ENCODE measurements around the gene MAP2K1. TPM values are rescaled to one million over a fixed set of nuclear protein-coding genes. Genes with fewer than 3 reads are reported as not detected.
A peak's percentile ranks its signal among the peaks of the same experiment; 100 is the strongest.

MAP2K1 gene
- polyA plus RNA-seq, 1 donor (not counting 4 experiments of a cell fraction or from before 2014, with no cell fraction given) = 73.8 TPM

DNA sequence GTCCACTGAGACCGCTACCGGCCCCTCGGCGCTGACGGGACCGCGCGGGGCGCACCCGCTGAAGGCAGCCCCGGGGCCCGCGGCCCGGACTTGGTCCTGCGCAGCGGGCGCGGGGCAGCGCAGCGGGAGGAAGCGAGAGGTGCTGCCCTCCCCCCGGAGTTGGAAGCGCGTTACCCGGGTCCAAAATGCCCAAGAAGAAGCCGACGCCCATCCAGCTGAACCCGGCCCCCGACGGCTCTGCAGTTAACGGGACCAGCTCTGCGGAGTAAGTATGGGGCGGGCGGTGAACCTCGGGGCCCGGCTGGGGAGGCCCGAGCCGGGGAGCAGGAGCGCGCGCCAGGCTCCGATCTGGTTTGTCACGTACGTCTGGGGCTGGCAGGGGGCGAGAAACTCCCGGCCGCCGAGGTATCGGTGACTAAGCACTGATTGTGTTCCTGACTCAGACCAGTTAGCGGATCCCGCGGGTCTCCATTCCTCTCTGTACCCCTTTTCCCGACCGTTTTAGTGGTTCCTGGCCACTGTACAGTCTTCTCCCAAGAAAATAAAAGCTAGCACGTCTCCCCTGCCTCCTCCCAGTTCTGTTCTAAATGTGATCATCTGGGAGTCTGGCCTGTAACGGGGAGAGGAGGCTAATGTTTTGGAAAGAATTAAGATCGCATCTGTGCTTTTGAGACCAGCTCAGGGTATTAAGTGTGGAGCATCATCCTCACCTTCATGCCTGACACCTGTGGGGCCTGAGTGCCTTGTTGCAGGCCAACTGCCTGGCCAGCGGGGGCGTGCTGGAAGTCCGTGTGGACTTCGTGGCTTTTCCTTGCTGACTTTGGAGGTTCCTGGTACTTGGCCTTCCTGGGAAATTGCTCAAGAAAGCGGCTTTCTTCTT is 691 bp downstream of the MAP2K1 start:
- Histone ChIP-seq H2AFZ (ENCODE audit: control insufficient read depth, low read length) (no peak overlapping the region), H3K27me3 (ENCODE audit: control insufficient read depth, extremely low read depth, insufficient read depth, low read length) (no peaks in the 10 kb centered on the region), H3K4me1 (ENCODE audit: control insufficient read depth, extremely low read depth, insufficient read depth, low read length) (peaks cover 38% of the 10 kb centered on the region), H3K4me2 (ENCODE audit: control insufficient read depth, extremely low read depth, insufficient read depth, low read depth, low read length) (peak overlapping the region; percentile 93), H4K20me1 (ENCODE audit: control insufficient read depth, extremely low read depth, insufficient read depth, low read length) (no peaks in the 10 kb centered on the region), H3K36me3 (ENCODE audit: control insufficient read depth in 2 of 2, extremely low read depth in 1 of 2, insufficient read depth in 2 of 2, low read length in 2 of 2) (peaks cover 0 to 4% of the 10 kb centered on the region in 2 experiments), H3K9ac (ENCODE audit: control insufficient read depth, extremely low read depth, insufficient read depth, low read length) (peak overlapping the region; percentile 78), H3K79me2 (ENCODE audit: control insufficient read depth, insufficient read depth, low read length) (peaks cover 50% of the 10 kb centered on the region), H3K4me3 (ENCODE audit: control insufficient read depth in 2 of 3, extremely low read depth in 1 of 3, insufficient read depth in 2 of 3, low read depth in 1 of 3, low read length in 3 of 3) (peak overlapping the region; percentile 68 to 84 (median 73)), H3K9me1 (ENCODE audit: control insufficient read depth, extremely low read depth, insufficient read depth, low read length) (no peaks in the 10 kb centered on the region), H3K9me3 (ENCODE audit: control insufficient read depth, low read depth, low read length) (no peaks in the 10 kb centered on the region), H3K27ac (ENCODE audit: control insufficient read depth, insufficient read depth, low read length) (peak overlapping the region; percentile 88)
- dilution Hi-C loops (cut with MboI; ENCODE audit: extremely low pct_ligation_motif_present, low sequenced_read_pairs) = no loop called here
- TF ChIP-seq, protein P1, sequence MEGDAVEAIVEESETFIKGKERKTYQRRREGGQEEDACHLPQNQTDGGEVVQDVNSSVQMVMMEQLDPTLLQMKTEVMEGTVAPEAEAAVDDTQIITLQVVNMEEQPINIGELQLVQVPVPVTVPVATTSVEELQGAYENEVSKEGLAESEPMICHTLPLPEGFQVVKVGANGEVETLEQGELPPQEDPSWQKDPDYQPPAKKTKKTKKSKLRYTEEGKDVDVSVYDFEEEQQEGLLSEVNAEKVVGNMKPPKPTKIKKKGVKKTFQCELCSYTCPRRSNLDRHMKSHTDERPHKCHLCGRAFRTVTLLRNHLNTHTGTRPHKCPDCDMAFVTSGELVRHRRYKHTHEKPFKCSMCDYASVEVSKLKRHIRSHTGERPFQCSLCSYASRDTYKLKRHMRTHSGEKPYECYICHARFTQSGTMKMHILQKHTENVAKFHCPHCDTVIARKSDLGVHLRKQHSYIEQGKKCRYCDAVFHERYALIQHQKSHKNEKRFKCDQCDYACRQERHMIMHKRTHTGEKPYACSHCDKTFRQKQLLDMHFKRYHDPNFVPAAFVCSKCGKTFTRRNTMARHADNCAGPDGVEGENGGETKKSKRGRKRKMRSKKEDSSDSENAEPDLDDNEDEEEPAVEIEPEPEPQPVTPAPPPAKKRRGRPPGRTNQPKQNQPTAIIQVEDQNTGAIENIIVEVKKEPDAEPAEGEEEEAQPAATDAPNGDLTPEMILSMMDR (optimal IDR thresholded peaks at IDR 0.05 in 1 of 3, IDR thresholded peaks at IDR 0.05 in 1 of 3, conservative IDR thresholded peaks at IDR 0.05 in 1 of 3; ENCODE audit: extremely low read depth in 1 of 3, insufficient read depth in 2 of 3, low read length in 3 of 3) = peak; percentile 26 to 68 (median 34)
- no peak for TF ChIP-seq EZH2 (IDR thresholded peaks at IDR 0.05; ENCODE audit: low read length)
- no peak for FAIRE-seq
- no peak for DNase-seq (ENCODE audit: low read depth, low spot score)

DNA sequence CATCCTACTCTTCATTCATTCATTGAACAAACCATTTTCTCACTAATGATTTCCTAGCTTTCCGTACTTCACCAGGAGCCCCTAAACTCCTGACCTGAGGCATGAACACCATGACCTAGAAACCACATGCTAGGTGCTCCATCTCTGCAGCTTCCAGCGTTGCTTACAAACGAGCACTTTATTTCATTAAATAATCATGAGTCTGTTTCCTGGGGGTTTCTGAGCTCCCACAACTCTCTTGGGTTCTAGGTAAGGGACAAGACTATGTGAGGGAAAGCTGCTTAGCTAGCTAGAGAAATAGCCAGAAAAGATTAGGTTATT is 1.3 kb downstream of the MAP2K1 start:
- Histone ChIP-seq H3K9me3 (ENCODE audit: control insufficient read depth, low read depth, low read length) (no peaks in the 10 kb centered on the region), H3K79me2 (ENCODE audit: control insufficient read depth, insufficient read depth, low read length) (peaks cover 55% of the 10 kb centered on the region), H3K4me1 (ENCODE audit: control insufficient read depth, extremely low read depth, insufficient read depth, low read length) (peaks cover 38% of the 10 kb centered on the region), H3K36me3 (ENCODE audit: control insufficient read depth in 2 of 2, extremely low read depth in 1 of 2, insufficient read depth in 2 of 2, low read length in 2 of 2) (peaks cover 0 to 6% of the 10 kb centered on the region in 2 experiments), H3K27ac (ENCODE audit: control insufficient read depth, insufficient read depth, low read length) (peak overlapping the region; percentile 88), H2AFZ (ENCODE audit: control insufficient read depth, low read length) (no peak overlapping the region), H3K4me2 (ENCODE audit: control insufficient read depth, extremely low read depth, insufficient read depth, low read depth, low read length) (peak overlapping the region; percentile 93), H3K4me3 (ENCODE audit: control insufficient read depth in 2 of 3, extremely low read depth in 1 of 3, insufficient read depth in 2 of 3, low read depth in 1 of 3, low read length in 3 of 3) (peak overlapping the region; percentile 68 to 84 (median 73)), H3K27me3 (ENCODE audit: control insufficient read depth, extremely low read depth, insufficient read depth, low read length) (no peaks in the 10 kb centered on the region), H4K20me1 (ENCODE audit: control insufficient read depth, extremely low read depth, insufficient read depth, low read length) (no peaks in the 10 kb centered on the region), H3K9ac (ENCODE audit: control insufficient read depth, extremely low read depth, insufficient read depth, low read length) (peak overlapping the region; percentile 78), H3K9me1 (ENCODE audit: control insufficient read depth, extremely low read depth, insufficient read depth, low read length) (no peaks in the 10 kb centered on the region)
- no peak for FAIRE-seq
- TF ChIP-seq, protein P1 (optimal IDR thresholded peaks at IDR 0.05 in 1 of 3, IDR thresholded peaks at IDR 0.05 in 1 of 3, conservative IDR thresholded peaks at IDR 0.05 in 1 of 3; ENCODE audit: extremely low read depth in 1 of 3, insufficient read depth in 2 of 3, low read length in 3 of 3) = no peak
- TF ChIP-seq EZH2 (IDR thresholded peaks at IDR 0.05; ENCODE audit: low read length) = no peak
- dilution Hi-C loops (cut with MboI; ENCODE audit: extremely low pct_ligation_motif_present, low sequenced_read_pairs) = no loop called here
- no peak for DNase-seq (ENCODE audit: low read depth, low spot score)
